Duodenal mucosa (tissue), 2 donors: ENCODE results near the gene CDH13.

ENCODE experiments used
- H3K27ac ChIP-seq: one replicate; pipeline ENCODE4 v1.7.0; 2013; ENCODE audit warnings: low read depth, low read length
- H3K27me3 ChIP-seq, 2 donors: one replicate each; pipeline ENCODE4 v1.7.0; 2013; ENCODE audit warnings: low read length in 2 of 2, control low read depth in 1 of 2; ENCODE audit not compliant: insufficient read depth in 2 of 2, control insufficient read depth in 1 of 2
- H3K36me3 ChIP-seq, 2 donors: one replicate each; pipeline ENCODE4 v1.7.0; 2013; ENCODE audit warnings: low read length in 2 of 2, control low read depth in 1 of 2; ENCODE audit not compliant: insufficient read depth in 2 of 2, control insufficient read depth in 1 of 2
- H3K4me1 ChIP-seq, 2 donors: one replicate each; pipeline ENCODE4 v1.7.0; 2013; ENCODE audit warnings: low read length in 2 of 2, control low read depth in 1 of 2; ENCODE audit not compliant: insufficient read depth in 2 of 2, control insufficient read depth in 1 of 2
- H3K4me3 ChIP-seq, 2 donors: one replicate each; pipeline ENCODE4 v1.7.0; 2013; ENCODE audit warnings: low read length in 2 of 2, low read depth in 1 of 2
- H3K9ac ChIP-seq, 2 donors: one replicate each; pipeline ENCODE4 v1.7.0; 2013; ENCODE audit warnings: low read length in 2 of 2, low read depth in 1 of 2
- H3K9me3 ChIP-seq, 2 donors: one replicate each; pipeline ENCODE4 v1.7.0; 2013; ENCODE audit warnings: low read length in 2 of 2, control low read depth in 1 of 2; ENCODE audit not compliant: control insufficient read depth in 1 of 2

CDH13 gene

GRCh38 chr16:83624429-83625120 is 997.8 kb downstream of the CDH13 start:
- H3K9ac ChIP-seq, result no peak overlapping the region
- no peaks in the 10 kb centered on the region for H3K4me1 ChIP-seq
- H3K4me3 ChIP-seq, result no peak overlapping the region
- no peak overlapping the region for H3K27ac ChIP-seq
- no peaks in the 10 kb centered on the region for H3K9me3 ChIP-seq
- H3K36me3 ChIP-seq, result no peaks in the 10 kb centered on the region
- H3K27me3 ChIP-seq, result no peaks in the 10 kb centered on the region

GRCh38 chr16:83626204-83626603 is 999.4 kb downstream of the CDH13 start:
- H3K27me3 ChIP-seq, result no peaks in the 10 kb centered on the region
- no peak overlapping the region for H3K4me3 ChIP-seq
- H3K4me1 ChIP-seq, result no peaks in the 10 kb centered on the region
- no peak overlapping the region for H3K9ac ChIP-seq
- H3K27ac ChIP-seq, result no peak overlapping the region
- H3K9me3 ChIP-seq, result no peaks in the 10 kb centered on the region
- H3K36me3 ChIP-seq, result no peaks in the 10 kb centered on the region

- Histone ChIP-seq H3K36me3 (no peaks in the 10 kb centered on the region), H3K4me3 (no peak overlapping the region), H3K27me3 (no peaks in the 10 kb centered on the region), H3K4me1 (no peaks in the 10 kb centered on the region), H3K9ac (no peak overlapping the region), H3K9me3 (no peaks in the 10 kb centered on the region), H3K27ac (no peak overlapping the region)
Observed at GRCh38 chr16:83626676-83627075, 999.9 kb downstream of the CDH13 start.

GRCh38 chr16:83627996-83628395 is 1001.2 kb downstream of the CDH13 start:
- no peak overlapping the region for H3K9ac ChIP-seq
- no peak overlapping the region for H3K4me3 ChIP-seq
- no peaks in the 10 kb centered on the region for H3K9me3 ChIP-seq
- H3K4me1 ChIP-seq, result no peaks in the 10 kb centered on the region
- H3K36me3 ChIP-seq, result no peaks in the 10 kb centered on the region
- no peaks in the 10 kb centered on the region for H3K27me3 ChIP-seq
- H3K27ac ChIP-seq, result no peak overlapping the region

- H3K36me3 ChIP-seq, result no peaks in the 10 kb centered on the region
- no peaks in the 10 kb centered on the region for H3K4me1 ChIP-seq
- no peak overlapping the region for H3K4me3 ChIP-seq
- H3K27me3 ChIP-seq, result no peaks in the 10 kb centered on the region
- H3K27ac ChIP-seq, result no peak overlapping the region
- no peaks in the 10 kb centered on the region for H3K9me3 ChIP-seq
- no peak overlapping the region for H3K9ac ChIP-seq
Observed at GRCh38 chr16:83629426-83629825, 1002.7 kb downstream of the CDH13 start.

- H3K4me3 ChIP-seq, result no peak overlapping the region
- H3K4me1 ChIP-seq, result no peaks in the 10 kb centered on the region
- H3K27ac ChIP-seq, result no peak overlapping the region
- H3K9ac ChIP-seq, result no peak overlapping the region
- H3K27me3 ChIP-seq, result no peaks in the 10 kb centered on the region
- no peaks in the 10 kb centered on the region for H3K9me3 ChIP-seq
- no peaks in the 10 kb centered on the region for H3K36me3 ChIP-seq
Observed at GRCh38 chr16:83629836-83630235, 1003.1 kb downstream of the CDH13 start.

- no peak overlapping the region for H3K27ac ChIP-seq
Observed at GRCh38 chr16:83630979-83631378, 1004.2 kb downstream of the CDH13 start.

GRCh38 chr16:83633286-83633685 is 1006.5 kb downstream of the CDH13 start:
- Histone ChIP-seq H3K27me3 (no peaks in the 10 kb centered on the region), H3K27ac (no peak overlapping the region), H3K4me1 (no peaks in the 10 kb centered on the region), H3K4me3 (no peak overlapping the region), H3K36me3 (no peaks in the 10 kb centered on the region), H3K9ac (no peak overlapping the region), H3K9me3 (no peaks in the 10 kb centered on the region)

More at GRCh38 chr16:83630979-83631378, 1004.2 kb downstream of the CDH13 start:
- Histone ChIP-seq H3K36me3 (no peaks in the 10 kb centered on the region), H3K27me3 (no peaks in the 10 kb centered on the region), H3K4me3 (no peak overlapping the region), H3K9me3 (no peaks in the 10 kb centered on the region), H3K4me1 (no peaks in the 10 kb centered on the region), H3K9ac (no peak overlapping the region)

- H3K9me3 ChIP-seq, result no peaks in the 10 kb centered on the region
- H3K4me3 ChIP-seq, result no peak overlapping the region
- H3K36me3 ChIP-seq, result no peaks in the 10 kb centered on the region
- H3K9ac ChIP-seq, result no peak overlapping the region
- no peaks in the 10 kb centered on the region for H3K4me1 ChIP-seq
- no peaks in the 10 kb centered on the region for H3K27me3 ChIP-seq
- H3K27ac ChIP-seq, result no peak overlapping the region
Observed at GRCh38 chr16:83648347-83648746, 1021.6 kb downstream of the CDH13 start.

- Histone ChIP-seq H3K36me3 (no peaks in the 10 kb centered on the region), H3K4me1 (no peaks in the 10 kb centered on the region), H3K9me3 (no peaks in the 10 kb centered on the region), H3K4me3 (no peak overlapping the region), H3K9ac (no peak overlapping the region), H3K27ac (no peak overlapping the region), H3K27me3 (no peaks in the 10 kb centered on the region)
Observed at GRCh38 chr16:83651871-83652270, 1025.1 kb downstream of the CDH13 start.

GRCh38 chr16:83652943-83653342 is 1026.2 kb downstream of the CDH13 start:
- Histone ChIP-seq H3K4me3 (no peak overlapping the region), H3K9ac (no peak overlapping the region), H3K36me3 (no peaks in the 10 kb centered on the region), H3K4me1 (no peaks in the 10 kb centered on the region), H3K9me3 (no peaks in the 10 kb centered on the region), H3K27me3 (no peaks in the 10 kb centered on the region), H3K27ac (no peak overlapping the region)
